Measurements from ENCODE around the gene FTSJ1.

DNA sequence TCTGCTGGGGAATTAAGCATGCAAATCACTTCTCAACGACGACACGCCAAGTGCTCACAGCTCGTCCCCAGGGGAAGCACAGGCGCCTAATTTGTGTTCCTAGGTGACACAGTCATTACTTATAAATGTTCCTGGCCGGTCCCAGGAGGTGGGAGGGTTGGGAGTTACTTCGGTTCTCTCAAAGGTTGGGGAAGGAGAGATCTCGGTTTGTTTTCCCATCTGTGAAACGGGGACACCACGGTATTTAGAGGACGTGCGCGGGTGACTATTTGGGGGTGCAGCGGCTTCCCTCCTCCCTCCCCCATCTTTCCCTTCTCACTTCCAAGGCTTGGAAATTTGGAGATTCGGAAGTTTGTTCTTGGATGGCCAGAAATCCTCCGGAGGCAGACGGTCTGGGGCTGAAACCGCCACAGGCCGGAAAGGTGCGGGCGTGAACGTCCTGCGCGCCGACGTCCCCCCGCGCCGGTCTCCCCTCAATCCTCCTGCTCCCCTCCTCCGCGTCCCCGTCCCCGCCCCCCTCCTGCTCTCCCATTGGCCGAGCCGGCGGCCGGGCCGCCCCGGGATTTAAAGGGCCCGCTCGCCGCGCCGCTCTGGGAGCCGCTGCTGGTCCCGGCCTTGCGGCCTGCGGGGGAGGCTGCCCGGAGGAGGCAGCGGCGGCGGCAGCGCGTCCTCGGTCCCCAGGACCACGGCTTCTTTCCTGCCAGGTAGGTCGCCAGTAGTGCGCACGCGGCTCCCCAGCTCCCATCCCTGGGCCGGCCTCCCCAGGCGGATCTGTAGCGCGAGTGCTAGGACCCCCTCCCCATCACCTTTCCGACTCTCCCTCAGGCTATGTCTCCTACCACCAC lies 32.6 kb downstream of the FTSJ1 start, which contains the start of gene PORCN:
- TF ChIP-seq, protein P1, sequence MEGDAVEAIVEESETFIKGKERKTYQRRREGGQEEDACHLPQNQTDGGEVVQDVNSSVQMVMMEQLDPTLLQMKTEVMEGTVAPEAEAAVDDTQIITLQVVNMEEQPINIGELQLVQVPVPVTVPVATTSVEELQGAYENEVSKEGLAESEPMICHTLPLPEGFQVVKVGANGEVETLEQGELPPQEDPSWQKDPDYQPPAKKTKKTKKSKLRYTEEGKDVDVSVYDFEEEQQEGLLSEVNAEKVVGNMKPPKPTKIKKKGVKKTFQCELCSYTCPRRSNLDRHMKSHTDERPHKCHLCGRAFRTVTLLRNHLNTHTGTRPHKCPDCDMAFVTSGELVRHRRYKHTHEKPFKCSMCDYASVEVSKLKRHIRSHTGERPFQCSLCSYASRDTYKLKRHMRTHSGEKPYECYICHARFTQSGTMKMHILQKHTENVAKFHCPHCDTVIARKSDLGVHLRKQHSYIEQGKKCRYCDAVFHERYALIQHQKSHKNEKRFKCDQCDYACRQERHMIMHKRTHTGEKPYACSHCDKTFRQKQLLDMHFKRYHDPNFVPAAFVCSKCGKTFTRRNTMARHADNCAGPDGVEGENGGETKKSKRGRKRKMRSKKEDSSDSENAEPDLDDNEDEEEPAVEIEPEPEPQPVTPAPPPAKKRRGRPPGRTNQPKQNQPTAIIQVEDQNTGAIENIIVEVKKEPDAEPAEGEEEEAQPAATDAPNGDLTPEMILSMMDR (conservative IDR thresholded peaks at IDR 0.05; ENCODE audit: low read length), result no peak
- TF ChIP-seq EZH2phosphoT487 (IDR thresholded peaks at IDR 0.05; ENCODE audit: borderline replicate concordance, low read depth, low read length), result no peak
